SU-DHL-6 (cell line): ENCODE measurements around the gene HIVEP3.

ENCODE experiments used
- H2AFZ ChIP-seq: fragments of 200-600 bp; sonication (generic); 2 replicates; pipeline ENCODE4 v1.6.1; 2014; ENCODE audit warnings: low read depth, mild to moderate bottlenecking, moderate library complexity, mixed read lengths, antibody characterized with exemption, low read length; ENCODE audit not compliant: severe bottlenecking
- H3F3A ChIP-seq: fragments of 200-600 bp; shearing (Covaris generic); 2 replicates; pipeline ENCODE4 v1.6.0; 2016; ENCODE audit warnings: antibody characterized with exemption, mild to moderate bottlenecking; ENCODE audit not compliant: insufficient read depth
- H3K27ac ChIP-seq: fragments of 200-600 bp; sonication (generic); 2 replicates; pipeline ENCODE4 v1.5.1; 2016; ENCODE audit warnings: low read depth, mild to moderate bottlenecking, low read length, moderate library complexity, mixed read lengths
- H3K27me3 ChIP-seq: fragments of 200-600 bp; sonication (generic), shearing (Covaris generic); 2 replicates; pipeline ENCODE4 v1.6.0; 2014; ENCODE audit warnings: mild to moderate bottlenecking, low read length
- H3K36me3 ChIP-seq: fragments of 200-600 bp; sonication (generic); 2 replicates; pipeline ENCODE4 v1.6.1; 2014; ENCODE audit warnings: mild to moderate bottlenecking, low read length, mixed read lengths
- H3K4me2 ChIP-seq: fragments of 300-600, 200-600 bp; shearing (Covaris generic), sonication (generic); 2 replicates; pipeline ENCODE4 v1.6.0; 2014; ENCODE audit warnings: low read length, low read depth, mild to moderate bottlenecking; ENCODE audit not compliant: poor library complexity, severe bottlenecking
- H3K4me3 ChIP-seq: fragments of 200-600 bp; sonication (generic); 2 replicates; pipeline ENCODE4 v1.5.1; 2014; ENCODE audit warnings: antibody characterized with exemption, low read length, mild to moderate bottlenecking, mixed read lengths; ENCODE audit not compliant: insufficient read depth, poor library complexity, severe bottlenecking
- H3K79me2 ChIP-seq: fragments of 200-600 bp; sonication (generic); 2 replicates; pipeline ENCODE4 v1.6.1; 2014; ENCODE audit warnings: mild to moderate bottlenecking, low read length, moderate library complexity; ENCODE audit not compliant: insufficient read depth
- H3K9ac ChIP-seq: fragments of 200-600 bp; sonication (generic); 2 replicates; pipeline ENCODE4 v1.7.0; 2014; ENCODE audit warnings: mild to moderate bottlenecking, low read length
- H3K9me2 ChIP-seq: fragments of 200-600 bp; sonication (generic); replicated peaks from 2 replicates; pipeline ENCODE4 v1.6.1; 2014; ENCODE audit warnings: low read length; ENCODE audit not compliant: insufficient read depth
- H3K9me3 ChIP-seq: fragments of 200-600 bp; sonication (generic); 2 replicates; pipeline ENCODE4 v1.6.1; 2014; ENCODE audit warnings: low read length, mixed read lengths; ENCODE audit not compliant: insufficient read depth
- H4K20me1 ChIP-seq: fragments of 200-600 bp; sonication (generic); 2 replicates; pipeline ENCODE4 v1.6.1; 2014; ENCODE audit warnings: low read depth, mild to moderate bottlenecking, antibody characterized with exemption, low read length, moderate library complexity, mixed read lengths
- CTCF ChIP-seq: fragments of 200-600 bp; sonication (generic); IDR thresholded peaks from one replicate; pipeline ENCODE4 v1.5.1; 2017; ENCODE audit warnings: antibody characterized with exemption, mild to moderate bottlenecking, low read length, moderate library complexity; ENCODE audit not compliant: insufficient read depth, poor library complexity, severe bottlenecking
- EZH2phosphoT487 ChIP-seq: fragments of 200-600 bp; sonication (generic), shearing (Covaris generic); conservative IDR thresholded peaks from 2 replicates; pipeline ENCODE4 v1.6.1; 2018; ENCODE audit warnings: mild to moderate bottlenecking, antibody characterized with exemption, low read length, moderate library complexity, mixed read lengths

HIVEP3 gene

GRCh38 chr1:41518471-41518870 is 400.3 kb downstream of the HIVEP3 start:
- Histone ChIP-seq H3K4me2 (peak overlapping the region; percentile 53), H3K79me2 (no peaks in the 10 kb centered on the region), H2AFZ (no peak overlapping the region), H3K27me3 (no peaks in the 10 kb centered on the region), H4K20me1 (no peaks in the 10 kb centered on the region), H3K27ac (peak overlapping the region; percentile 90), H3K36me3 (no peaks in the 10 kb centered on the region), H3K4me3 (no peak overlapping the region), H3K9me2 (no peaks in the 10 kb centered on the region), H3K9ac (peak overlapping the region; percentile 52; the same call in 1 of the 2 replicates), H3F3A (peaks cover 25% of the 10 kb centered on the region), H3K9me3 (no peaks in the 10 kb centered on the region)
- TF ChIP-seq EZH2phosphoT487: no peak
- TF ChIP-seq CTCF: no peak

DNA sequence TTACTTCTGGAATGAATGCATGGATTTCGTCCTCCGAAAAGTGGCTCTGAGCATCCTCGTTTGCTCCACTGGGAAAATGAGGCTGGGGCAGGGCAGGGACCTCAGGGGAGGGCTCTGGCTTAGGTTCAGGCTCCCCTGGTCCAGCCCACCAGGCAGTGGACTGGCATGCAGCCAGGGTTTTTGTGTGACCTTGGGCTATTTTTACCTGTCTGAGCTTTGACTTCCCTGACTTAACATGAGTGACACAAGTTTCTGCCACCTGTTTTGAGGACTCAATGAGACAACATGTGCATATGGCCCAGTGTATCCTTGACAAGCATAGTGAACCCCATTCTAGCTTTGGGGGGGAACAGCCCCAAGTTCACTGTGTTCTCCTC is 401.7 kb downstream of the HIVEP3 start:
- H3K9me3 ChIP-seq: no peaks in the 10 kb centered on the region
- peak overlapping the region; percentile 52 for H3K9ac ChIP-seq
- H3K4me2 ChIP-seq: peak overlapping the region; percentile 53

DNA sequence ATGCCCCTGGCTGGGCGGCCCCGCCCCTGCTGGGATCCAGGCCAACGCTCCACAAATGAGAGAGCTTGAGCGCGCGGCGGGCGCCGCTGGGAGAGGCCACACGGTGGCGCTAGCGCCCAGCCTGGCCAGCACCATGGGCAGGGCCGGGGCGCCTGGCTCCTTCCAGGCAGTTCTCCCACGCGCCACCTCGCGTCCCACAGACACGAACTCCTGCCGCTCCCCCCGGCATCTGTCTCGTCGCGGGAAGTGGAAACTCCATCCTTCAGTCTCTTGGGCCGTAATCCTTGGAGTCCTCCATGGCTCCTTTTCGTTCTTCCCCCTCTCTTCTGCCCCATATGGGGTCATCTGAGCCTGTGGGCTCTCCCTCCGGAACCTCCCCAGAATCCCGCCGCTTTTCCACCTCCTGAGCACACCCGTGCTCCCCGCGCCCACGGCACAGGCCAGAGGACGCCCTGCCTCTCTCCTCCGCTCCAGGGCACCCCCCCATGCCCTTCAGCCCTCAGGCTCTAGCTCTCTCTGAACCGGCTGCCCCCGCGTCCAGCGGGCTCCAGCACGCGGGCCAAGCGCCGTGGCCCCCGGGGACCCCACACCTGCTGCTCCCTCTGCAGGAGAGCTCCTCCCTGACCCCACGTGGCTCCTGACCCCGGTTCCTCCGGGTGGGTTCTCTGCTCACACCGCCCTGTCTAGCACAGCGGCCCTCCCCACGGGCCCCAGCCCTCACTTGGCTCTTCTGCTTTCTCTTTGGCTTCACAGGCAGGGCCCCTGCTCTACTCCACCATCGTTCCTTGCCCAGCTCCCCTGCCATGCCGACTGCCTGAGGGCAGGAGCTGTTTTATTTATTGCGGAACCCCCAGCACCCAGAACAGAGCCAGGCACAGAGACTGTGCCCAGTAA is 402.3 kb downstream of the HIVEP3 start:
- Histone ChIP-seq H2AFZ (peak overlapping the region; percentile 43), H3K27ac (peak overlapping the region; percentile 90)

More for the DNA sequence above, 401.7 kb downstream of the HIVEP3 start:
- Histone ChIP-seq H3K27me3 (no peaks in the 10 kb centered on the region), H3K27ac (peak overlapping the region; percentile 90), H2AFZ (peak overlapping the region; percentile 43), H3K79me2 (no peaks in the 10 kb centered on the region), H4K20me1 (no peaks in the 10 kb centered on the region), H3K4me3 (no peak overlapping the region), H3K9me2 (no peaks in the 10 kb centered on the region), H3F3A (peaks cover 25% of the 10 kb centered on the region), H3K36me3 (no peaks in the 10 kb centered on the region)
- TF ChIP-seq EZH2phosphoT487 (no peak), CTCF (no peak)

More for the DNA sequence above, 402.3 kb downstream of the HIVEP3 start:
- no peaks in the 10 kb centered on the region for H3K79me2 ChIP-seq
- peaks cover 25% of the 10 kb centered on the region for H3F3A ChIP-seq
- H3K9me3 ChIP-seq: no peaks in the 10 kb centered on the region
- H3K4me3 ChIP-seq: peak overlapping the region; percentile 4
- no peaks in the 10 kb centered on the region for H3K9me2 ChIP-seq
- H3K4me2 ChIP-seq: peak overlapping the region; percentile 53
- H3K27me3 ChIP-seq: no peaks in the 10 kb centered on the region
- TF ChIP-seq CTCF (peak; percentile 76), EZH2phosphoT487 (no peak)
- no peaks in the 10 kb centered on the region for H4K20me1 ChIP-seq
- H3K9ac ChIP-seq: peak overlapping the region; percentile 52
- no peaks in the 10 kb centered on the region for H3K36me3 ChIP-seq
